Activated CD4-positive, alpha-beta T cell treated with anti-CD3 and anti-CD28 coated beads, Interleukin-2, amount 10 ng/mL, durations not matched to agents 24 days and 14 days (primary cell): ENCODE measurements around the gene CCNC. TPM values are rescaled to one million over a fixed set of nuclear protein-coding genes. Genes with fewer than 3 reads are reported as not detected.

ENCODE experiments used
- DNase-seq: peaks from one replicate; pipeline ENCODE4 v3.0.0; 2022
- H3K27ac Mint-ChIP-seq: one replicate; pipeline ENCODE4 v1.8.0; 2022; ENCODE audit warnings: mild to moderate bottlenecking, mixed read lengths
- H3K27me3 Mint-ChIP-seq: one replicate; pipeline ENCODE4 v1.8.0; 2022; ENCODE audit warnings: mixed read lengths
- H3K36me3 Mint-ChIP-seq: one replicate; pipeline ENCODE4 v1.8.0; 2022; ENCODE audit warnings: low read depth, mild to moderate bottlenecking, mixed read lengths
- H3K4me1 Mint-ChIP-seq: one replicate; pipeline ENCODE4 v1.8.0; 2021; ENCODE audit warnings: mixed read lengths
- H3K4me3 Mint-ChIP-seq: one replicate; pipeline ENCODE4 v1.8.0; 2022; ENCODE audit warnings: mild to moderate bottlenecking, moderate library complexity, mixed read lengths
- H3K9me3 Mint-ChIP-seq: one replicate; pipeline ENCODE4 v1.8.0; 2021; ENCODE audit warnings: mixed read lengths
- intact Hi-C: fragments of 100-400 bp; cut with micrococcal nuclease; formaldehyde crosslinking; loops from one replicate; pipeline ENCODE4 v1.15.1; 2023
- total RNA-seq: library from RNA; stranded (reverse); gene quantifications from 2 replicates; pipeline ENCODE4 v1.2.3, GENCODE V29; 2022

Gene CCNC
- total RNA-seq = 49.6 and 56.0 TPM in 2 replicates

DNA sequence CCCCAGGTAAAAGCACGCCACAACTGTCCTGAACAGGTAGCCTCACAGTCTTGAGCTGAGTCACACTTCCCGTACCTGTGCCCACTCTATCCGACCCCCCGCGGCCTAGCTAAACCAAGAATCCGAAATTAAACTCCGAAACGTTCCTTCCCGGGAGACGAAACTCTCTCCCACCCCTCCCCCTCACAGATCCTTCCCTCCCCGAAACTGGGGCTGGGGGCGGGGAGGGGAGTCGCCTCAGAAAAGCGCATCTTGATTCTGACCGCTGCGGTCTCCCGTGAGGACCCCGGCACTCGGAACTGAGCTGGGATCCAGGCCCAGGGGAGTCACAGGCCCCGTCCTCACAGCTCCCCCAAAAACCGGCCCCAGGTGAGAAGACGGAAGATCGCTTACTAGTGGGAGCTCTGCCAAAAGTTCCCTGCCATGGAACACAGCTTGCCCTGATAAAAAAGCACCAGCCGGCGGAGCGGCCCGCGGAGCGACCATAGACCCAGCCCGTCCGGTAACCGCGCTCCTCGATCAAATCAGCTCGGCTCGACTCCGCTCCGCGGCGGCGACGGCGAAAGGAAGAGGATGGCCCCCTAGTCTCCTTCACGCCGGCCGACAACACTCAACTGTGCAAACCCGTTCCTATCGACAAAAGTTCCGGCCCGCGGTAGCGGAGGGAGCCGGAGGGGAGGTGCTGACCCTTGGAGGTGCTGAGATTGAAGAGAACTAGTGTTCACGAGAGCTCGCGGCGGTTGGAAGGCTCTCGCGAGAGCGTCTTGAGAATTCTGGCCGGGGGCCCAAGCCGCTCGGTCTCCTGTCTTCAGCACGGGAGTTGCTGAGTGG lies at the start of gene CCNC:
Gene CCNC, minus strand, starts transcription at position 558 of the 831 bp plus-strand sequence. Its CDS starts 133 bp downstream, at position 425.
- H3K4me3 Mint-ChIP-seq = peak within 1 kb of the TSS; percentile 99
- peak within 1 kb of the TSS; percentile 93 for H3K27ac Mint-ChIP-seq
- intact Hi-C loops = loop anchor here (1.0 to 10.0 kb wide), 6 partner anchors 20 to 621 kb away; partner anchors contain the start of genes FBXL4, PNISR and USP45
- peaks cover 8% of the 10 kb centered on the region for H3K36me3 Mint-ChIP-seq
- H3K27me3 Mint-ChIP-seq = no peaks in the 10 kb centered on the region
- no peaks in the 10 kb centered on the region for H3K9me3 Mint-ChIP-seq
- peak; percentile 96 for DNase-seq
- H3K4me1 Mint-ChIP-seq = peaks cover 20% of the 10 kb centered on the region

- peaks cover 9% of the 10 kb centered on the region for H3K9me3 Mint-ChIP-seq
- no peak overlapping the region for H3K4me3 Mint-ChIP-seq
- peaks cover 3% of the 10 kb centered on the region for H3K36me3 Mint-ChIP-seq
- no peak overlapping the region for H3K27ac Mint-ChIP-seq
- H3K4me1 Mint-ChIP-seq = peaks cover 7% of the 10 kb centered on the region
- H3K27me3 Mint-ChIP-seq = peaks cover 73% of the 10 kb centered on the region
- intact Hi-C loops = no loop called here
- DNase-seq = no peak
These were observed 48.7 kb upstream of the CCNC start for GRCh38 chr6:99617131-99617530.

GRCh38 chr6:99614430-99615186 lies 46.1 kb upstream of the CCNC start:
- peak overlapping the region; percentile 55 for H3K4me3 Mint-ChIP-seq
- peak; percentile 77 for DNase-seq
- H3K9me3 Mint-ChIP-seq = peaks cover 12% of the 10 kb centered on the region
- peaks cover 3% of the 10 kb centered on the region for H3K36me3 Mint-ChIP-seq
- H3K4me1 Mint-ChIP-seq = peaks cover 26% of the 10 kb centered on the region
- intact Hi-C loops = loop anchor here (5.0 kb wide), 1 partner anchor 1788 kb away; no protein-coding TSS in a partner anchor
- peaks cover 73% of the 10 kb centered on the region for H3K27me3 Mint-ChIP-seq
- H3K27ac Mint-ChIP-seq = peak overlapping the region; percentile 1

DNA sequence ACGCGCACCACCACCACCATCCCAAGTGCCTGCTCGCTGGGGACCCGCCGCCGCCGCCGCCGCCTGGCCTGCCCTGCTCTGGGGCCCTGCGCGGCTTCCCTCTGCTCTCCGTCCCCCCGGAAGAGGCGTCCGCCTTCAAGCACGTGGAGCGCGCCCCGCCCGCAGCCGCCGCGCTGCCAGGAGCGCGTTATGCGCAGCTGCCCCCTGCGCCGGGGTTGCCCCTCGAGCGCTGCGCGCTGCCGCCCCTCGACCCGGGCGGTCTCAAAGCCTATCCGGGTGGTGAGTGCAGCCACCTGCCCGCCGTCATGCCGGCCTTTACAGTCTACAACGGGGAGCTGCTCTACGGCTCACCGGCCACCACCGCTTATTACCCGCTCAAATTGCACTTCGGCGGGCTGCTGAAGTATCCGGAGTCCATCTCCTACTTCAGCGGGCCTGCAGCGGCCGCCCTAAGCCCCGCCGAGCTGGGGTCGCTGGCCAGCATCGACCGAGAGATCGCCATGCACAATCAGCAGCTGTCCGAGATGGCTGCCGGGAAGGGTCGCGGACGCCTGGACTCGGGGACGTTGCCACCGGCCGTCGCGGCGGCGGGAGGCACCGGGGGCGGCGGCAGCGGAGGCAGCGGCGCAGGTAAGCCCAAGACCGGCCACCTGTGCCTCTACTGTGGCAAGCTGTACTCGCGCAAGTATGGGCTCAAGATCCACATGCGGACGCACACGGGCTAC lies 45.4 kb upstream of the CCNC start:
- Mint-ChIP-seq H3K27me3 (peaks cover 73% of the 10 kb centered on the region), H3K4me3 (peak overlapping the region; percentile 55), H3K9me3 (peaks cover 16% of the 10 kb centered on the region), H3K27ac (no peak overlapping the region), H3K36me3 (peaks cover 3% of the 10 kb centered on the region), H3K4me1 (peaks cover 31% of the 10 kb centered on the region)
- intact Hi-C loops = loop anchor here (5.0 kb wide), 1 partner anchor 1788 kb away; no protein-coding TSS in a partner anchor
- DNase-seq = peak; percentile 77

GRCh38 chr6:99613409-99613704 lies 44.9 kb upstream of the CCNC start:
- H3K27ac Mint-ChIP-seq = no peak overlapping the region
- H3K4me1 Mint-ChIP-seq = peaks cover 29% of the 10 kb centered on the region
- H3K4me3 Mint-ChIP-seq = peak overlapping the region; percentile 55
- peak; percentile 76 for DNase-seq
- peaks cover 75% of the 10 kb centered on the region for H3K27me3 Mint-ChIP-seq
- intact Hi-C loops = loop anchor here (5.0 kb wide), 1 partner anchor 1789 kb away; no protein-coding TSS in a partner anchor
- H3K36me3 Mint-ChIP-seq = peaks cover 2% of the 10 kb centered on the region
- H3K9me3 Mint-ChIP-seq = peaks cover 16% of the 10 kb centered on the region

DNA sequence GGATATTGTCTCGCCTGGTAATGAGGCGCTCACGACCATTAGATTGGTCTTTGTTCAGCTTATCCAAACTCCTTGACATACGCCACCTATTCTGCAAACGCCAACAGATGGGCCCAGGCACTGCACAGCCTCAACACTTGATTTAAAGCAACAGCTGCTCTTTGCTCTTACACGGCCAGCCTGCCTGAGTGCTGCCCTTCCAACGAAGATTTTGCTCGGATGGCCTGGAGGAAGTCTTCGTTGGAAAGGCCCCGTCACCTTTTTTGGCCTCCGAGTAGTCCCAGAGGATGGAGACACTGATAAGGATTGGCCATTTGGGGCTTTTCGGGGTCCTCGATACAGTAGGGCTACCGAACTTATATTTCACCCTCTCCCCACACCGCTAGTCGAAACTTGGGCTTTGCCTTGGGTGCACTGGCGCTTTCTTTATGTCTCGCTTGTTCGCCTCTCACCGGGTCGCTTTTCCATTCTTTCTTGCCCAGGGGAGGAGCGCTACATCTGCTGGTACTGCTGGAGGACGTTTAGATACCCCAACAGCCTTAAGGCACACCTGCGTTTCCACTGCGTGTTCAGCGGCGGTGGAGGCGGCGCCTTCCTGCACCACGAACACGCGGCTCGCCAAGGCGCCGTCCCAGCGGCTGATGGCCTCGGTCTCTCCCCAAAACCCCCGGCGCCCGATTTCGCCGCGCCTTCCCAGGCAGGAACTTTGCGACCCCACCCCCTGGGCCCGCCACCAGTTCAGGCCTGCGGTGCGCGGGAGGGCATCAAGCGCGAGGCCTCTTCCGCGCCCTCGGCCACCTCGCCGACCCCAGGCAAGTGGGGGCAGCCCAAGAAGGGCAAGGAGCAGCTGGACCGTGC lies 44.3 kb upstream of the CCNC start:
- intact Hi-C loops = loop anchor here (5.0 kb wide), 1 partner anchor 1790 kb away; no protein-coding TSS in a partner anchor
- Mint-ChIP-seq H3K36me3 (peaks cover 4% of the 10 kb centered on the region), H3K4me1 (peaks cover 31% of the 10 kb centered on the region), H3K9me3 (peaks cover 15% of the 10 kb centered on the region), H3K27ac (no peak overlapping the region), H3K27me3 (peaks cover 75% of the 10 kb centered on the region), H3K4me3 (peak overlapping the region; percentile 32)
- DNase-seq = peak; percentile 61

GRCh38 chr6:99611148-99611547 lies 42.7 kb upstream of the CCNC start:
- H3K27me3 Mint-ChIP-seq = peaks cover 73% of the 10 kb centered on the region
- H3K9me3 Mint-ChIP-seq = peaks cover 12% of the 10 kb centered on the region
- no peak overlapping the region for H3K4me3 Mint-ChIP-seq
- intact Hi-C loops = loop anchor here (1.0 to 5.0 kb wide), 5 partner anchors 9 to 1791 kb away; no protein-coding TSS in a partner anchor
- no peak overlapping the region for H3K27ac Mint-ChIP-seq
- H3K36me3 Mint-ChIP-seq = peaks cover 4% of the 10 kb centered on the region
- DNase-seq = peak; percentile 60
- H3K4me1 Mint-ChIP-seq = peaks cover 33% of the 10 kb centered on the region

DNA sequence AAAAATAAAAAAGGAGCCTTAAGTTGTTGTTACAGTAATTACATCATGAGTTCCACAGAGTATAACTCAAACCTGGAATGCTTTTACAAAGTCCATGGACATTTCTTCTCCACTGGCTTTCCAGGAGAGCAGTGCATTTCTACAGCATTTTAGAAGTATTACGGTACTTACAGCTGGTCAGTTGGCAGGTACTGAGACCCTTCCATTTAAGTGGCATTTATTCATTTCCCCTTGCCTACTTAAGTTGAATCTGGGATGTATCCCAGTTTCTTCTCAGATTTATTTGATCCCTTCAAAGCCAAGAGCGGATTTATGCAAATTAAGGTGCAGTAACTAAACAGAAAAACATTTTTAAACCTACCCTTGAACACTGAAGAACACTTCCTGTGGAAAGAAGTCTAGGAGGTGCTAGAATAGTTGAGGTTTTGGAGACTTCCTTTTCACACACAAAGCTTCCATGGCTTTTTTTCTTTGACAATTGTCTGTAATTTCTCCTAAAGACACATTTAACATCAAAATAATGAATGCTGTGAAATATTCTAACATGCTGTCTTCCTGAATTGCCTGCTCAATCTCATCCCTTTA lies 41.5 kb upstream of the CCNC start:
- no peak overlapping the region for H3K27ac Mint-ChIP-seq
- peaks cover 12% of the 10 kb centered on the region for H3K9me3 Mint-ChIP-seq
- peaks cover 4% of the 10 kb centered on the region for H3K36me3 Mint-ChIP-seq
- peaks cover 77% of the 10 kb centered on the region for H3K27me3 Mint-ChIP-seq
- intact Hi-C loops = loop anchor here (2.0 to 5.0 kb wide), 4 partner anchors 21 to 1792 kb away; no protein-coding TSS in a partner anchor
- no peak for DNase-seq
- H3K4me3 Mint-ChIP-seq = peak overlapping the region; percentile 28
- peaks cover 33% of the 10 kb centered on the region for H3K4me1 Mint-ChIP-seq

DNA sequence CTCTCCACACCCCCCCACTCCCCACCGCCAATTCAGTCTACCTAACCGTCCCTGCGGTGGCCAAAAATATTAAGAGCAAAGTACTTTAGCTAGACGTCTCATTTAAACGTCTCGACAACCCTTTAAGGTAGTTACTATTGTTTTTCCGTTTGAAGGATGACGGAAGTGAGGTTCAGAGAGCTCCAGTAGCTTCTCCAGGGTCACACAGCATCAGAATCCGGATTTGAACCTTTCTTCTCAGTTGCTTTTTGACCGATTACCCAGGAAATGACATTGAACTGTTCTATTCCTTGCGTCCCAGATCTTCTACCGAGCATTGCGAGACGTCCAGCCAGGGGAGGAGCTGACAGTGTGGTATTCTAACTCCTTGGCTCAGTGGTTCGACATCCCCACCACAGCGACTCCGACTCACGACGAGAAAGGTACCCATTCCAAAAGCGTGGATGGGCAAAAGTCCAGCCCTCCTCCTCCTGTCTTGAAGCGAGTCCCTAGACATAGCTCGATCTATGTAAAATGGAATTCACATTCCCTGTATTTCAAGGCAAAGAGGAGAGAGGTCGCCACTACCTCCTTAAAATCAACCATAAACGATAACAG lies 40.5 kb upstream of the CCNC start:
- Mint-ChIP-seq H3K9me3 (peaks cover 12% of the 10 kb centered on the region), H3K4me3 (no peak overlapping the region), H3K36me3 (peaks cover 4% of the 10 kb centered on the region), H3K27ac (peak overlapping the region; percentile 41), H3K27me3 (peaks cover 79% of the 10 kb centered on the region), H3K4me1 (peaks cover 35% of the 10 kb centered on the region)
- DNase-seq = peak; percentile 60
- intact Hi-C loops = no loop called here

DNA sequence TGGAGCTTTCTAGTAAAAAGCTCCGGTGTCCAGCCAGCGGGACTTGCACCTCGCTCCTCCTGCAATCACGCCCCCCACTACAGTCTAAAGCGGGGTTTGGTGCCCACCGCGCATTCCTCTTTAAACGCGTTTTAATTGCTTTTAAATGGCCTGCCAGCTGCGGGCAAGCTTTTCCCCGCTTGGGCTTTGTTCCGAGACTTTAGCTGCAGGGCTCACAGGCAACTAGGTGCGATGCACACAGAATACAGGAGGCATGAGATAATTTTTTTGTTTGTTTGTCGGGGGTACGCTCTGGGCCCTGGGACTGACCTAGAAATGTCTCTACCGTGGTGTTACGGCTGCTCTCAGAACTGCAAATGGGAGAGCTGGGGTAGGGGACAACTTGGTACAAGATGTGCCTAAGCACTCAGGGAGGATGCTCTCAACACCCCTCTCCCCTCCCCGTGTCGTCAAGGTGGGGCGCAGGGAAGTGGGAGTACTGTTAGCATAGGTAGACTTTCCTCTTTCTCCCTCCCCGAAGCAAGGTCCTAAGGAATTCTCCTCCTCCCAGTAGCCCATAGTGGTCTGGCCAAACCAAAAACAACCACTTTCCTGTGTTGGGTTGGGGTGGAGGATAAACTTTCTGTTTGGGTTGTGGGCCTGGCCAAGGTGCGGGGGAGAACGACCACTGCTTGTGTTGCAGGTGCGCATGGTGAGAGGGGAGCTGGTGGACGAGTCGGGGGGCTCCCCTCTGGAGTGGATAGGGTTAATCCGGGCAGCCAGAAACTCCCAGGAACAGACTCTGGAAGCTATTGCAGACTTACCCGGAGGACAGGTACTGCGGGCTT lies 39.8 kb upstream of the CCNC start:
- DNase-seq = no peak
- Mint-ChIP-seq H3K27ac (peak overlapping the region; percentile 56), H3K27me3 (peaks cover 86% of the 10 kb centered on the region), H3K36me3 (peaks cover 4% of the 10 kb centered on the region), H3K9me3 (peaks cover 12% of the 10 kb centered on the region), H3K4me3 (no peak overlapping the region), H3K4me1 (peaks cover 37% of the 10 kb centered on the region)
- intact Hi-C loops = no loop called here

DNA sequence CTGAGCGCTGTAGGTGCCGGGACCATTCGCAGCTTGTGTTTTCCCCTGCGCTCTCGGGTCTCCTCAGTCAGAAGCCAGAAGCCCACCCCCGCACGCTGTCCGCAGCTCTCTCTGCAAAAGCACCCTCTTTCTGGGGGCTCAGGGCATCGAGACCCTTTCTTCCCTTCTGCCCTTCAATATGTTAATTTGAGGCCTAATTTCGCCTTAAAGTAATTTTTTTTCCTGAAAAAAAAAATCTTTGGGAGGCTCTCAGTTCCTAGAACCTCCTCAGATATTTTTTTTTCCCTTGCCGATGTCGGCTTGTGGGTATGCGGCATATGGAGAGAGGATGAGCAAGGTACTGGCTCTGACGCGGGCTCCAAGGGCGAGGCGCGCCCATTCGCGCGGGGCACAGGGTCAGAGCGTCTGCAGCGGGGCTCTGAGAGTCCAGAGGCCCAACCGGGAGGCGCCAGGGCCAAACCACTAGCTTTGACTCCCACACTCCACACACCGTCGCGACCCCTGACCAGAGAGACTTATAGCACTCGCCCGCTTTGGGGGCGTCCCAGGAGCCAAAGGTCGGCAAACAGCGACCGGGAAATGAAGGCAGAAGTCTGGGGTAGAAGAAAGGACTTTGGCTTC lies 39.1 kb upstream of the CCNC start:
- DNase-seq = no peak

More for the DNA sequence above, 39.1 kb upstream of the CCNC start:
- H3K4me3 Mint-ChIP-seq = no peak overlapping the region
- peaks cover 87% of the 10 kb centered on the region for H3K27me3 Mint-ChIP-seq
- intact Hi-C loops = no loop called here
- peak overlapping the region; percentile 56 for H3K27ac Mint-ChIP-seq
- peaks cover 41% of the 10 kb centered on the region for H3K4me1 Mint-ChIP-seq
- H3K9me3 Mint-ChIP-seq = peaks cover 12% of the 10 kb centered on the region
- peaks cover 4% of the 10 kb centered on the region for H3K36me3 Mint-ChIP-seq
